ENCODE measurements around the gene MED13L.

DNA sequence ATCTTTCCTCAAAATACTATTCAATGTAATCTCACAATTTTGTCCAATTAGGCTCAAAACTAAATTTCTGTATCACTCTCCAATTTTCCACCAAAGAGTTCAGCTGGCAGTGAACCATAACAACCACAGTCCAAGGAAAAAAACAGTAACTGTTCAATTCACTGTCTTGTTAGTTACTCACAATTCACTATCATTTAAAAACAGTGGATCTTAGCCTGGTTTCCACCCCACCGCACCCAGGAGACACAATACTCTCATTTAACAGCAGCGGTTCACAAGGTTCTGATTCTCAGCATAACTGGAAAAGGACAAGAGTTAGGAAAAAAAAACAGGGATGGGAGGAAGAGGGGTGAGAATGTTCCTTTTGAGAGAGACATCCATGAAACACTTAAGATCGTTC is 40.5 kb downstream of the MED13L start:
- TF ChIP-seq EZH2 (IDR thresholded peaks at IDR 0.05; ENCODE audit: insufficient read depth, poor library complexity, severe bottlenecking) (no peak), EZH2phosphoT487 (IDR thresholded peaks at IDR 0.05; ENCODE audit: insufficient read depth, low read depth) (no peak)
